GM04503 (cell line): ENCODE measurements around the gene PDZD4.

ENCODE experiments used
- DNase-seq: peaks from one replicate; pipeline ENCODE4 v3.0.0-alpha.2; 2012; ENCODE audit warnings: low read depth

Gene PDZD4

DNA sequence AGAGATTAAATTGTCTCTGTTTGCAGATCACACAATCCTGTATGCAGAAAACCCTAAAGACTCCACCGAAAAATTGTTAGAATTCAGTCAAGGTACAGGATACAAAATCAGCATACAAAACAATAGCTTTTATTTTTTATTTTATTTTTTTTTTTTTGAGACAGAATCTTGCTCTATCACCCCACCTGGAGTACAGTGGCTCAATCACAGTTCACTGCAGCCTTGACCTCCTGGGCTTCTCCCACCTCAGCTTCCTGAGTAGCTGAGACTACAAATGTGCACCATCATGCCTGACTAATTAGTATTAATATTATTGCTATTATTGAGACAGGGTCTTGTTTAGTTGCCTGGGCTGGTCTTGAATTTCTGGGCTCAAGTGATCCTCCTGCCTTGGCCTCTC lies 75.2 kb downstream of the PDZD4 start:
- no peak for DNase-seq
